H1 (cell line): Measurements from ENCODE around the gene SPC25. TPM values are rescaled to one million over a fixed set of nuclear protein-coding genes. Genes with fewer than 3 reads are reported as not detected.

Experiments used
- ATF2 ChIP-seq: IDR thresholded peaks from 2 replicates; pipeline ENCODE4 v1.6.1; 2012; ENCODE audit warnings: low read length, inconsistent platforms
- CHD7 ChIP-seq: fragments of 300-600 bp; sonication (generic); IDR thresholded peaks from 2 replicates; pipeline ENCODE4 v1.7.1; 2012; ENCODE audit warnings: low read length, moderate library complexity, mild to moderate bottlenecking, inconsistent platforms; ENCODE audit not compliant: insufficient replicate concordance
- KDM1A ChIP-seq: fragments of 200-600, 300-600 bp; sonication (generic); IDR thresholded peaks from 2 replicates; pipeline ENCODE4 v1.7.1; 2016; ENCODE audit warnings: mild to moderate bottlenecking, low read length, borderline replicate concordance
- KDM4A ChIP-seq: IDR thresholded peaks from one replicate; pipeline ENCODE4 v1.7.1; 2012; ENCODE audit warnings: low read depth, mild to moderate bottlenecking, moderate library complexity, low read length, inconsistent platforms; ENCODE audit not compliant: severe bottlenecking
- MAFK ChIP-seq: IDR thresholded peaks from 2 replicates; pipeline ENCODE4 v1.6.1; 2012; ENCODE audit warnings: low read depth, mild to moderate bottlenecking, improper control_type of control experiment, low read length
- SRF ChIP-seq: IDR thresholded peaks from 2 replicates; pipeline ENCODE4 v1.6.1; 2011; ENCODE audit warnings: mild to moderate bottlenecking, low read depth, low read length, moderate library complexity
- TCF12 ChIP-seq: IDR thresholded peaks from 2 replicates; pipeline ENCODE4 v1.6.1; 2011; ENCODE audit warnings: low read depth, mild to moderate bottlenecking, low read length
- polyA plus RNA-seq, 7 experiments: library from polyadenylated mRNA; depleted of rRNA in 3 of 7; stranded (reverse) in 5 of 7; unstranded in 2 of 7; fragments of >200 nt in 5 of 7; fragments of 200-250 nt in 2 of 7; gene quantifications; 1 replicate in 5 of 7; 2 replicates in 1 of 7; 4 replicates in 1 of 7; pipeline versions ENCODE4 v1.2.1 to v1.2.3, GENCODE V29; 2011 to 2013; ENCODE audit warnings: missing spikeins in 2 of 7, mixed read lengths in 2 of 7
- total RNA-seq: library from RNA; stranded (reverse); fragmentation: NEBNext Ultra II Directional; extraction: Animal tissue kit (Norgen Biotek cat#: 25700); gene quantifications from 2 replicates; pipeline ENCODE4 v1.2.1, GENCODE V29; 2021

The SPC25 gene
- total and polyA plus RNA-seq, 2 of the 8 experiments (the other 6 are each of a cell fraction or from before 2014, with no cell fraction given): 21.0 to 34.7 TPM

- TF ChIP-seq CHD7 (no peak), TCF12 (no peak), MAFK (no peak), KDM4A (peak; percentile 65), ATF2 (no peak), KDM1A (no peak), SRF (no peak)
Observed at GRCh38 chr2:168890006-168890782, at the start of gene SPC25 (continued).
